ENCODE data around the gene ATP6V0E2.

Gene ATP6V0E2

DNA sequence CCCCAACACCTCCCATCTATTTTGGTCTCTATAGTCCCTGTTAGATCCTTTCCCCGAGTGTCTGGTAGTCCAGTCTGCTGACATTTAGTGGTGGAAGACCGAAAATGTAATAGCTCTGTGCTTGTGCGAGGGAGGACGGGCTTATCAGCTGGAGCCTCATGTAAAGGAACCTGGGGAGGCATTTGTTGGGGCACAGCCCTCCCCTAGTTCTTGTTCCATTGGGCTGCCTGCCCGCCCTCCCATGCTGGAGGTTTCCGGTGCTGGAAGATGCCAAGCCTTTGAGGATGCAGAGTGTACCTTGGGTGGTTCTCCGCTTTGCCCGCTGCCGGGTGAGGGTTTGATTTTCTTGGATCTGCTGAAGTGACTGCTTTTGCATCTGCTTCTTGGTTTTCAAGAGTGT, 30.2 kb upstream of the ATP6V0E2 start:
- Histone ChIP-seq H3K4me1 (ENCODE audit: control insufficient read depth, insufficient read depth, low read length) (peaks cover 7% of the 10 kb centered on the region), H3K9ac (ENCODE audit: low read depth, low read length) (no peak overlapping the region), H3K9me3 (ENCODE audit: control insufficient read depth, insufficient read depth, low read length) (no peaks in the 10 kb centered on the region), H3K27ac (ENCODE audit: low read depth, low read length) (no peak overlapping the region), H3K27me3 (ENCODE audit: control insufficient read depth, insufficient read depth, low read length) (peaks cover 14% of the 10 kb centered on the region; the same call in 1 of the 2 replicates), H3K36me3 (ENCODE audit: control insufficient read depth, insufficient read depth, low read length) (no peaks in the 10 kb centered on the region), H3K4me3 (ENCODE audit: low read depth, low read length) (no peak overlapping the region)

DNA sequence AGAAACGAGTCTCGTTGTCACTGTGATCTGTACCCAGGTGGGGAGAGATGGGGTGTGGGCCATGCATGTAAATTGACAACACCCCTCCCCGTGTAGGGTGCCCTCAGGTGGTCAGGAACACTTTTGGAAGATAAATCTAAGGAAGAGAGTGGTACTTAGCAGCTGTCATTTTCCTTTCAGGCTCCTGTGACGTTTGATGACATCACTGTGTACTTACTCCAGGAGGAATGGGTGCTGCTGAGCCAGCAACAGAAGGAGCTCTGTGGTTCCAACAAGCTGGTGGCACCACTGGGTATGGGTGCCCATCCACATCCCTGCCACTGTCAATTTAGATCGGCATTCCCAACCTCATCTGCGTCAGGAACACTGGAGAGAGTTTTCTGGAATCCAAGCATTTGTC, 29.3 kb upstream of the ATP6V0E2 start:
- H3K27me3 ChIP-seq (ENCODE audit: control insufficient read depth, insufficient read depth, low read length), result peaks cover 7% of the 10 kb centered on the region; the same call in 1 of the 2 replicates
- H3K4me1 ChIP-seq (ENCODE audit: control insufficient read depth, insufficient read depth, low read length), result peaks cover under 1% of the 10 kb centered on the region; the same call in 1 of the 2 replicates
- H3K4me3 ChIP-seq (ENCODE audit: low read depth, low read length), result no peak overlapping the region
- H3K36me3 ChIP-seq (ENCODE audit: control insufficient read depth, insufficient read depth, low read length), result no peaks in the 10 kb centered on the region
- no peak overlapping the region for H3K27ac ChIP-seq (ENCODE audit: low read depth, low read length)
- no peaks in the 10 kb centered on the region for H3K9me3 ChIP-seq (ENCODE audit: control insufficient read depth, insufficient read depth, low read length)
- no peak overlapping the region for H3K9ac ChIP-seq (ENCODE audit: low read depth, low read length)

DNA sequence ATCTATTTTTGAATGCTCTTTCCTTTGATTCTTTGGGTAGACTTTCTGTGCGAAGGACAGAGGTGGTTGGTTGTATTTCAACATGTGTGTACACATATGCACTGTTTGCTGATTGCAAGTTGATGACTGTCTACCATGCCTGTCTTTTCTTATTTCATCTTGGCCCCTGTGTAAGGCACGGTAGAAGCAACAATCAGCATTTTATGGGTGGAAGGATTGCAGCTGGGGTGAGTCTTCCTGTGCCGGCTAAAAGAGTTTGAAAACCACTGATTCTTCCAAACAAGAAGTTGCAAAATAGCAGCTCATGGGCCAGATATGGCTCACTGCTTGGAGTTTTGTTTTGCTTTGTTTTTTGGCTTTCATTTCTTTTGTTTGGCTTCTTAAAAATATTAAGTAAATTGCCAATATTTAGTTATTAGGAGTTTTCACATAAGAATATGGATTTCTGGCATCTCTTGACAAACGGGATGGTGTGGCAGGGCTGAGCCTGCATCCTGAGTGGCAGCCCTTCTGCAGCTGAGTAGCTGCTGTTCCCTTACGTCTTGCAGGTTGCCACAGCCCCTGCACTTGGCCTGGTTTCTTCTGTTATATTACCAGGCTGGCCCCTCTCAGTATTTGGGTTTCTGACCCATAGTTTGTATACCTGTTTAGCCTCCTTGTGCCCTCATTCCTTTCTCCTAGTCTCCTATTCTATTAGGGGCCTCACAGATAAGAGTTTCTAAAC, 28.4 kb upstream of the ATP6V0E2 start:
- Histone ChIP-seq H3K27me3 (ENCODE audit: control insufficient read depth, insufficient read depth, low read length) (0 out of 2 replicates have a peak, but pooled peaks cover 5% of the 10 kb centered on the region), H3K9ac (ENCODE audit: low read depth, low read length) (no peak overlapping the region), H3K27ac (ENCODE audit: low read depth, low read length) (no peak overlapping the region), H3K9me3 (ENCODE audit: control insufficient read depth, insufficient read depth, low read length) (no peaks in the 10 kb centered on the region), H3K36me3 (ENCODE audit: control insufficient read depth, insufficient read depth, low read length) (no peaks in the 10 kb centered on the region), H3K4me1 (ENCODE audit: control insufficient read depth, insufficient read depth, low read length) (no peaks in the 10 kb centered on the region), H3K4me3 (ENCODE audit: low read depth, low read length) (no peak overlapping the region)

DNA sequence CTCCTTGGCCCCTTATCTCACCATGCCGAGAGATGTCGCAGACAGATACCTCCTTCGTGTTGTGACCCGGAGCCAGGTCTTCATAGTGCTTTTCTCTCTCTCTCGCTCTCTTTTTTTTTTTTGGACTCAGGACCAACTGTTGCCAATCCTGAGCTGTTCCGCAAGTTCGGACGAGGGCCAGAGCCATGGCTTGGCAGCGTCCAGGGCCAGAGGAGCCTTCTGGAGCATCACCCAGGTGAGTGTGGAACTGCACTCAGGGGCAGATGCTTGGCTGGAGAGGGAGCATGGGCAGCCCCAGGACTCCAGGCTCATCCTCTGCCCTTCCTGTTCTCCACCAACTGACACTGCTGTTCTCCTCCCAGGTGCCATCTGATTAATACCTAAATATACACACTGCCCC, 27.7 kb upstream of the ATP6V0E2 start:
- Histone ChIP-seq H3K9me3 (ENCODE audit: control insufficient read depth, insufficient read depth, low read length) (no peaks in the 10 kb centered on the region), H3K9ac (ENCODE audit: low read depth, low read length) (no peak overlapping the region), H3K4me1 (ENCODE audit: control insufficient read depth, insufficient read depth, low read length) (no peaks in the 10 kb centered on the region)

DNA sequence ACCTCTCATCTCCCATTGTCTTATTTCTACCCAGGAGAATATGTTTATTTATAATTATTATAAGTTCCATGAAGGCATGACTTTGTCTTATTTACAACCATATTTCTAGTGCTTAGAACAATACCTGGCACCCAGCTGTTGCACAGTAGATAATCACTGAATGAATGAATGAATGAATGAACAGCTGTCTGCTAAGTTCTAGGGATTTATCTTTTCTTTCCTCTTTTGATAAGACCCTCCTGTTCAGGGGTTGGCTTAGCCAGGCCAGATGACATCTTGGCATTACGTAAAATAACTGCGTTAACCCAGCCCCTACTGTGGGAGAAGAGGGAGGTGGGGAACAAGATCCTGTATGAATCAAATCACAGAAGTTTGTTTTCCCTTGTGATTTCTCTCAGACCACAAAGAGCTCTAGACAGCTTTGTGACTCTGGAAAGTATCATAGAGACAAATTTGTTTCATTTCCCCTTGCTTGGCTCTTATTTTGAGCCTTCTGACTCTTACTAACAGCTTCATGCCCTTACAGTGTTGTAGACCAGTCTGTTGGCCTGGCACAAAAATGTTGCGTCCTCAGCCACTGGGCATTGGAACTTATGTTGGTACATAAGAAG, 27.2 kb upstream of the ATP6V0E2 start:
- Histone ChIP-seq H3K9ac (ENCODE audit: low read depth, low read length) (no peak overlapping the region), H3K36me3 (ENCODE audit: control insufficient read depth, insufficient read depth, low read length) (no peaks in the 10 kb centered on the region), H3K4me3 (ENCODE audit: low read depth, low read length) (no peak overlapping the region), H3K4me1 (ENCODE audit: control insufficient read depth, insufficient read depth, low read length) (no peaks in the 10 kb centered on the region), H3K27ac (ENCODE audit: low read depth, low read length) (no peak overlapping the region), H3K9me3 (ENCODE audit: control insufficient read depth, insufficient read depth, low read length) (no peaks in the 10 kb centered on the region), H3K27me3 (ENCODE audit: control insufficient read depth, insufficient read depth, low read length) (0 out of 2 replicates have a peak, but pooled peaks cover 5% of the 10 kb centered on the region)

More for the DNA sequence above, 27.7 kb upstream of the ATP6V0E2 start:
- no peak overlapping the region for H3K4me3 ChIP-seq (ENCODE audit: low read depth, low read length)
- no peaks in the 10 kb centered on the region for H3K36me3 ChIP-seq (ENCODE audit: control insufficient read depth, insufficient read depth, low read length)
- no peak overlapping the region for H3K27ac ChIP-seq (ENCODE audit: low read depth, low read length)
- 0 out of 2 replicates have a peak, but pooled peaks cover 5% of the 10 kb centered on the region for H3K27me3 ChIP-seq (ENCODE audit: control insufficient read depth, insufficient read depth, low read length)

DNA sequence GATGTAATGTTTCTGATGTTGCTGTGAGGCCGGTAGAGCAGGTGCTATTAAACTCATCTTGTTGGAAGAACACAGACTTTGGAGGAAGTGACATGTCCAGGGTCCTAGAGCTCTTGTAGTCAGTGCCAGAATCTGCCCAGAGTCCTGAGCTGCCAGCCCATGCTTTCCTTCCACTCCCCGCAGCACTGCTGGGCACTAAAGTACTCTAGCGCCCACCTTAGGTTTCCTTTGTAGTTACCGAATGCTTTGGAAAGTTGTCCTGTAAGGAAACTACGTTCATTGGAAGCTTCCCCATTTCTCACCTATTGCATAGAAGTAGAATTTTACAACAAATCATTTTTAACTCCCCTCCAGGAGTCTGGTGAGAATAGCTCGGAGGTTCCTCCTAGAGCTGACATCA, 24.6 kb upstream of the ATP6V0E2 start:
- Histone ChIP-seq H3K9me3 (ENCODE audit: control insufficient read depth, insufficient read depth, low read length) (no peaks in the 10 kb centered on the region), H3K9ac (ENCODE audit: low read depth, low read length) (no peak overlapping the region), H3K27ac (ENCODE audit: low read depth, low read length) (no peak overlapping the region), H3K36me3 (ENCODE audit: control insufficient read depth, insufficient read depth, low read length) (no peaks in the 10 kb centered on the region), H3K4me1 (ENCODE audit: control insufficient read depth, insufficient read depth, low read length) (peaks cover 2% of the 10 kb centered on the region; the same call in 1 of the 2 replicates), H3K4me3 (ENCODE audit: low read depth, low read length) (no peak overlapping the region), H3K27me3 (ENCODE audit: control insufficient read depth, insufficient read depth, low read length) (no peaks in the 10 kb centered on the region)

DNA sequence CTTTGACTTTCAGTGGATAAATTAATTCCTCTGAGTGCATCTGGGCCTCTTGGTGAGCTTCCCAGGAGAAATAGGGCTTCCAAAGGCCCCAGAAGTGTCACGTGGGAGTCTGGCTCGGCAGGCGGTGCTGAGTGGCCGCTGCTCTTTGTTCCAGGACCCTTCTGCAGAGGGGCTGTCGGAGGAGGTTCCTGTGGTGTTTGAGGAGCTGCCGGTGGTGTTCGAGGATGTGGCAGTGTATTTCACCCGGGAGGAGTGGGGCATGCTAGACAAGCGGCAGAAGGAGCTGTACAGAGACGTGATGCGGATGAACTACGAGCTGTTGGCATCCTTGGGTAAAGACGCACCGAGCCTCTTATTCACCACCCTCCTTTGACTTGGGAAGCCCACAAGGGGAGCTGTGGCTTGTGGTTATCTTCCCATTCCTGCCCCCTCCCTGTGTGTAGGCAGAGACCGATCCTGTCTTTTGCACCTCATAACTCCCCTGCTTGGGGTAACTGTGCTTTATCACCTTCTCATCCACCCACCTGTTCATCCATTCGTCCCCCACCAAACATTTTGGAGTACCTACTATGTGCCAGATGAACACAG, 23.7 kb upstream of the ATP6V0E2 start:
- H3K9me3 ChIP-seq (ENCODE audit: control insufficient read depth, insufficient read depth, low read length), result no peaks in the 10 kb centered on the region
- no peak overlapping the region for H3K4me3 ChIP-seq (ENCODE audit: low read depth, low read length)
- H3K4me1 ChIP-seq (ENCODE audit: control insufficient read depth, insufficient read depth, low read length), result peaks cover 10% of the 10 kb centered on the region
- H3K36me3 ChIP-seq (ENCODE audit: control insufficient read depth, insufficient read depth, low read length), result no peaks in the 10 kb centered on the region
- H3K27ac ChIP-seq (ENCODE audit: low read depth, low read length), result no peak overlapping the region
- H3K27me3 ChIP-seq (ENCODE audit: control insufficient read depth, insufficient read depth, low read length), result no peaks in the 10 kb centered on the region
- H3K9ac ChIP-seq (ENCODE audit: low read depth, low read length), result no peak overlapping the region

DNA sequence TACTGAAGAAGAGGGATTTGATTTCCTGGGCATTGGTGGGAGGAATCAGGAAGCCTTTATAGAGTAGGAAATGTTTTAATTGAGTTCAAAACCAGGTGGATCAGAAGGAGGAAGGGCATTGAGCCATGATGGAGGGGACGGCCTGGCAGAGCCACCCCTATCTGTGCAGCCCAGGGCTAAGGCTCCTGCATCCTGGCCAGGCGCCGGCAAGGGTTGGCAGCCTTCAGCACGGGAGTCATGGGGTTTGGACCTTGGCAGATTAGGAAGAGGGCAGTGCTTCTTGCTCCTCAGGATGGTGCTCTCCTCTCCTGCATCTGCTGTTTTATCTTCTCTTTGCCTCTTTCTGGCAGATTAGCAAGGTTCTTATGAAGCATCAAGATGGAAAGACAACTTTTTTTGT, 23.1 kb upstream of the ATP6V0E2 start:
- no peaks in the 10 kb centered on the region for H3K27me3 ChIP-seq (ENCODE audit: control insufficient read depth, insufficient read depth, low read length)
- H3K9ac ChIP-seq (ENCODE audit: low read depth, low read length), result no peak overlapping the region
- no peaks in the 10 kb centered on the region for H3K9me3 ChIP-seq (ENCODE audit: control insufficient read depth, insufficient read depth, low read length)
- no peaks in the 10 kb centered on the region for H3K36me3 ChIP-seq (ENCODE audit: control insufficient read depth, insufficient read depth, low read length)
- no peak overlapping the region for H3K27ac ChIP-seq (ENCODE audit: low read depth, low read length)
- H3K4me3 ChIP-seq (ENCODE audit: low read depth, low read length), result no peak overlapping the region
- peaks cover 16% of the 10 kb centered on the region for H3K4me1 ChIP-seq (ENCODE audit: control insufficient read depth, insufficient read depth, low read length)

DNA sequence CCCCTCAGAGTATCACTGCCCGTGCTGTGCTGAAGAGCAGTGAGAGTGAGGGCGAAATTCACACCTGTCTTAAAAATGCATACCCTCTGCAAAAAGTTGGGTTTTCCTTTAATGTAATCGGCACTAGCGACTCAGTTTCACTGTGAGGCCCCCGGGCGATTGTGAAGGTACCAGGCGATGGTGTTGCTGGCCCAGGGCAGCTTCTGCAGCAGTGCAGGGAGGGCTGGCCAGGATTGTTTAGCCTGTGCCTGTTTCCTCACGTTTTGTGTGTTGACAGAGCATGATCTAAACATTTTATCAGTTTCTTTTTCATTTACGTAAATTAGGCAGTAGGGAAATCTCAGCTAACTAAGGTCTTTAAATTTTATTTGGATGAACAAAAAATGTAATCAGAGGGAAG, 22.3 kb upstream of the ATP6V0E2 start:
- H3K9me3 ChIP-seq (ENCODE audit: control insufficient read depth, insufficient read depth, low read length), result no peaks in the 10 kb centered on the region
- H3K4me3 ChIP-seq (ENCODE audit: low read depth, low read length), result no peak overlapping the region
- H3K4me1 ChIP-seq (ENCODE audit: control insufficient read depth, insufficient read depth, low read length), result peaks cover 20% of the 10 kb centered on the region
- no peaks in the 10 kb centered on the region for H3K27me3 ChIP-seq (ENCODE audit: control insufficient read depth, insufficient read depth, low read length)
- no peak overlapping the region for H3K27ac ChIP-seq (ENCODE audit: low read depth, low read length)
- no peak overlapping the region for H3K9ac ChIP-seq (ENCODE audit: low read depth, low read length)
- H3K36me3 ChIP-seq (ENCODE audit: control insufficient read depth, insufficient read depth, low read length), result no peaks in the 10 kb centered on the region

DNA sequence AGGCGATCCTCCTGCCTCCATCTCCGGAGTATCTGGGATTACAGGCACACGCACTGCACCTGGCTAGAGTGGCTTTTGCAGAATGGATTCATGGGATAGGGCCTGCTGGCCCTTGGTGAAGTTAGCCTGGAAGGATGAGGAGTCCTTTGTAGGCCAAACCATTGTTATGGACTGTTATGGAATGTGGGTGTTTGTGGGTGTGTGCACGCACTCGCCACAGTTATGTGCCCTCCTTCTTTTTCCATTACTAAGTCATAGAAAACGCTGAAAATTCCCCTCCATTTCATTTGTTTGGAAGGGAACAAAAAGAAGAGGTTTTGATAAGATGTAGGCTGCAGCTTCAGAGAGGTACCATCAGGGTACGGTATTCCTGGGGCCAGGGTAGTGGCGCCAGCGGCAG, 20.6 kb upstream of the ATP6V0E2 start:
- no peak overlapping the region for H3K9ac ChIP-seq (ENCODE audit: low read depth, low read length)
- H3K9me3 ChIP-seq (ENCODE audit: control insufficient read depth, insufficient read depth, low read length), result no peaks in the 10 kb centered on the region
- H3K36me3 ChIP-seq (ENCODE audit: control insufficient read depth, insufficient read depth, low read length), result no peaks in the 10 kb centered on the region
- H3K4me3 ChIP-seq (ENCODE audit: low read depth, low read length), result no peak overlapping the region
- H3K27me3 ChIP-seq (ENCODE audit: control insufficient read depth, insufficient read depth, low read length), result no peaks in the 10 kb centered on the region
- H3K27ac ChIP-seq (ENCODE audit: low read depth, low read length), result no peak overlapping the region
- H3K4me1 ChIP-seq (ENCODE audit: control insufficient read depth, insufficient read depth, low read length), result peaks cover 20% of the 10 kb centered on the region
